ENCODE results near the gene ODC1.

Gene ODC1

GRCh38 chr2:10408649-10409579 lies 39.2 kb downstream of the ODC1 start:
- TF ChIP-seq, protein P1, sequence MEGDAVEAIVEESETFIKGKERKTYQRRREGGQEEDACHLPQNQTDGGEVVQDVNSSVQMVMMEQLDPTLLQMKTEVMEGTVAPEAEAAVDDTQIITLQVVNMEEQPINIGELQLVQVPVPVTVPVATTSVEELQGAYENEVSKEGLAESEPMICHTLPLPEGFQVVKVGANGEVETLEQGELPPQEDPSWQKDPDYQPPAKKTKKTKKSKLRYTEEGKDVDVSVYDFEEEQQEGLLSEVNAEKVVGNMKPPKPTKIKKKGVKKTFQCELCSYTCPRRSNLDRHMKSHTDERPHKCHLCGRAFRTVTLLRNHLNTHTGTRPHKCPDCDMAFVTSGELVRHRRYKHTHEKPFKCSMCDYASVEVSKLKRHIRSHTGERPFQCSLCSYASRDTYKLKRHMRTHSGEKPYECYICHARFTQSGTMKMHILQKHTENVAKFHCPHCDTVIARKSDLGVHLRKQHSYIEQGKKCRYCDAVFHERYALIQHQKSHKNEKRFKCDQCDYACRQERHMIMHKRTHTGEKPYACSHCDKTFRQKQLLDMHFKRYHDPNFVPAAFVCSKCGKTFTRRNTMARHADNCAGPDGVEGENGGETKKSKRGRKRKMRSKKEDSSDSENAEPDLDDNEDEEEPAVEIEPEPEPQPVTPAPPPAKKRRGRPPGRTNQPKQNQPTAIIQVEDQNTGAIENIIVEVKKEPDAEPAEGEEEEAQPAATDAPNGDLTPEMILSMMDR (IDR thresholded peaks at IDR 0.05; ENCODE audit: low read depth, low read length, missing control alignments) = peak; percentile 96
- H3K4me3 ChIP-seq (ENCODE audit: low read depth, low read length) = no peak overlapping the region
- DNase-seq (ENCODE audit: low read depth) = no peak
- in situ Hi-C loops (cut with HindIII; ENCODE audit: low sequenced_read_pairs) = no loop called here

- H3K4me3 ChIP-seq (ENCODE audit: low read depth, low read length) = no peak overlapping the region
- DNase-seq (ENCODE audit: low read depth) = no peak
- in situ Hi-C loops (cut with HindIII; ENCODE audit: low sequenced_read_pairs) = no loop called here
- TF ChIP-seq, protein P1 (IDR thresholded peaks at IDR 0.05; ENCODE audit: low read depth, low read length, missing control alignments) = no peak
Measured at GRCh38 chr2:10407841-10408648, 40.1 kb downstream of the ODC1 start.

GRCh38 chr2:10407432-10407831 lies 40.7 kb downstream of the ODC1 start:
- DNase-seq (ENCODE audit: low read depth) = no peak
- H3K4me3 ChIP-seq (ENCODE audit: low read depth, low read length) = no peak overlapping the region
- TF ChIP-seq, protein P1 (IDR thresholded peaks at IDR 0.05; ENCODE audit: low read depth, low read length, missing control alignments) = no peak
- in situ Hi-C loops (cut with HindIII; ENCODE audit: low sequenced_read_pairs) = no loop called here

DNA sequence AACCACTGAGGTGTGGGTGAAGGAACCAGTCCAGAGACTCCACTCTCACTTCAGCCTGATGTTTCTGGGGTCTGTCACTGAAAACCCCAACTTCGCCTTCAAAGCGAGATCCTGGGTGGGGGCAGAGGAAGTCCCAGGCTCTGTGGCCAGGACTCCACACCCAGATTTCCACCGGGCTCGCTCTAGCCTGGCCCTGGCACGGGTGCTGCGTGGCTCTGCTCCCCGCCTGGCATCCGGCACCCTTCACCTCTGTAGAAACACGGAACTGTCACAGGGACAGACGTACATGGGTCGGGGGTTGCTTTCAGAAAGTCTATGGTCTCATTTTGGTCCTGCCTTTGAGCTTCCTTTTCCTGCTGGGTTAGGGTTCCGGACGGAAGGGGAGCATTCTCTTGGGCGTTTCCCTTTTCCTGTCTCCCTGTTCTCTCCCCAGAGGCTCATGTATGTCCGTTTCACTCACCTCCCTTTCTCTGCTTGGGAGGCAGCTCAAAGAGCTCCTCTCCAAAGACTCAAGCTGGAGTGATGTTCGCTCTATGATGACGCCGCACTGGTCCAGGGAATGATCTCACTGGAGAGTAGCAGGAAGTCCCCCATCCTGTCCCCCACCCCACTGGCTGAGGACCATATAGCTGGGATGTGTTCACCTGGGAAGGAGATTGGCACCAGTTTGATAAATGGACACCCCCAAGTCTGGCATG lies 41.5 kb downstream of the ODC1 start:
- no peak overlapping the region for H3K4me3 ChIP-seq (ENCODE audit: low read depth, low read length)
- no peak for DNase-seq (ENCODE audit: low read depth)
- TF ChIP-seq, protein P1 (IDR thresholded peaks at IDR 0.05; ENCODE audit: low read depth, low read length, missing control alignments) = no peak
- in situ Hi-C loops (cut with HindIII; ENCODE audit: low sequenced_read_pairs) = no loop called here

DNA sequence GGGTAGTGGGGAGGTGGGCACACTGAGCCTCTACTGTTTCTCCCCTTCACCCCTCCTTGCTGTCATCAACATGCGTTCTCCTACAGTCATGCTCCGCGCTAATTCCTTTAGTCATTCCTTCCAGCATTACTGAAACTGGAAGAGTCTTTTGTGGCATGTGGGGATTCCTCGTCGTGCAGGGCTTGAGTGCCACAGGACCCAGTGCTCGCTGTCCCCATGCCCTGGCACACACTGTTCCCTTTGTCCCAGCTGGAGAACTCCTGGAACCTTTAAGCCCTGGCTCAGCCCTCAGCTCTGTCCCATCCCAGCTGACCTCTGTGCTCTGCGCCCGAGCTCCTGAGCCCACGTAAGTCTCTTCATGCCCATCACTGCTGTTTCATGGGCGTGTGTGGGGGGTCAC lies 42.1 kb downstream of the ODC1 start:
- TF ChIP-seq, protein P1 (IDR thresholded peaks at IDR 0.05; ENCODE audit: low read depth, low read length, missing control alignments) = no peak
- in situ Hi-C loops (cut with HindIII; ENCODE audit: low sequenced_read_pairs) = no loop called here
- DNase-seq (ENCODE audit: low read depth) = no peak
- no peak overlapping the region for H3K4me3 ChIP-seq (ENCODE audit: low read depth, low read length)

DNA sequence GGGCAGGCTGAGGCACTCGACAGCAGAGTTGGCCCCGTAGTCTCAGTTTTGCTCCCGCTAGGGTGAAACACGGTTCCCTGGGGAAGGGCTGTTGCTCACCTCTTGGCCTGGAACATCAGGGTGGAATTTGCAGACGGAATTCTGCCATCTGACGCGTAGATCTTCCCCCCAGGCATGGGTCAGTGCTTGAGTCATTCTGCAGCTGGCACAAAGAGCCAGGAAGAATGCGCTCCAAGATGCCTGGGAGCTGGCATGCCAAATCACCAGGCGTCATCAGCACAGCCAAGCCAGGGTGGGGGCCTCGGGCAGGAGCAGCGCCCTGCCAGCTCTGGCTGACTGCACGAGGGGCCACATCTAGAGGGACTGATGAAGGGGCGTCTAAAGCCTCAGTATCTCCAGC lies 42.7 kb downstream of the ODC1 start:
- no peak overlapping the region for H3K4me3 ChIP-seq (ENCODE audit: low read depth, low read length)
- DNase-seq (ENCODE audit: low read depth) = no peak
- TF ChIP-seq, protein P1 (IDR thresholded peaks at IDR 0.05; ENCODE audit: low read depth, low read length, missing control alignments) = no peak
- in situ Hi-C loops (cut with HindIII; ENCODE audit: low sequenced_read_pairs) = no loop called here
